HG03066 (cell line): ENCODE data around the gene MEI1.
"Not testable (repeated sequence)": the region's sequence is repeated elsewhere in the genome, so short reads cannot be mapped to it uniquely, and the experiment has no call there.

Source experiments
- ATAC-seq: cut with Tn5 transposase; IDR thresholded peaks from one replicate; pipeline ENCODE4 v1.9.1; 2021; ENCODE audit warnings: low read depth; ENCODE audit not compliant: unreplicated experiment

MEI1 gene, protein sequence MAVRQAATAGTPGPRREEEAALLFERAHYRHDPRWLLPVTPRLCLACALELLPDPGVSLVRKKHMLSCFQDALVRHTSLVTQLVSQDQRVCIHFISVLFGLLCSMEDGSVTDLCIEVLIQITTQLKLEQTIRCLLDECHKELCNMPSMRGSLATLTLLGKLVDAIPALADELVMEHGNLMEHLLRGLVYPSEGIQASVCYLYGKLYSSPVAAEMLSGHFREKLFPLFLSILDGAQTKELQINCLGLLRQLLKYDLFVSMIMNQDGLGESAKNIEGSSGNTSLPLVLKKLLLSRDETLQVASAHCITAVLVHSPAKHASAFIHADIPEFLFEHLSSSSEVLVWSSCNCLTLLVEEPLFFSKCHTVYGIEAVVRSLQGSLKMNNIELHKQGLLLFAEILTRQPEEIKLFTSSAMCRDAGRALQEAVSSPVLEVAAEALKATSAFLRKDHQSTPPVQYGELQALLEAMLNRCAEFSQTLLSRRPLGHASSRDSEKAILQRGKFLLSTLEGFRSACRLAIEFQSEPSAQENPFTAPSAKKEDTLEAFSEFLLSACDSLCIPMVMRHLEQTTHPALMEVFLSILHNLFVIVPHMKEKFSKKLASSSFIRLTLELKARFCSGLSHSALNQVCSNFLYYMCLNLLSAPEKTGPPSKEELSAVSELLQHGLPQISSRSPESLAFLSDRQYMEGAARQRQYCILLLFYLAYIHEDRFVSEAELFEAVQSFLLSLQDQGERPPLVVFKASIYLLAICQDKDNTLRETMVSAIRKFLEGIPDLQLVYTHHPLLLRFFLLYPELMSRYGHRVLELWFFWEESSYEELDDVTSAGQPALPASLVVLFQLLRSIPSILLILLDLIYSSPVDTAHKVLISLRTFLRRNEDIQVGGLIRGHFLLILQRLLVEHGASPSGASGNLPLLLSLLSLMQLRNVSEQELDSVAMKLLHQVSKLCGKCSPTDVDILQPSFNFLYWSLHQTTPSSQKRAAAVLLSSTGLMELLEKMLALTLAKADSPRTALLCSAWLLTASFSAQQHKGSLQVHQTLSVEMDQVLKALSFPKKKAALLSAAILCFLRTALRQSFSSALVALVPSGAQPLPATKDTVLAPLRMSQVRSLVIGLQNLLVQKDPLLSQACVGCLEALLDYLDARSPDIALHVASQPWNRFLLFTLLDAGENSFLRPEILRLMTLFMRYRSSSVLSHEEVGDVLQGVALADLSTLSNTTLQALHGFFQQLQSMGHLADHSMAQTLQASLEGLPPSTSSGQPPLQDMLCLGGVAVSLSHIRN

DNA sequence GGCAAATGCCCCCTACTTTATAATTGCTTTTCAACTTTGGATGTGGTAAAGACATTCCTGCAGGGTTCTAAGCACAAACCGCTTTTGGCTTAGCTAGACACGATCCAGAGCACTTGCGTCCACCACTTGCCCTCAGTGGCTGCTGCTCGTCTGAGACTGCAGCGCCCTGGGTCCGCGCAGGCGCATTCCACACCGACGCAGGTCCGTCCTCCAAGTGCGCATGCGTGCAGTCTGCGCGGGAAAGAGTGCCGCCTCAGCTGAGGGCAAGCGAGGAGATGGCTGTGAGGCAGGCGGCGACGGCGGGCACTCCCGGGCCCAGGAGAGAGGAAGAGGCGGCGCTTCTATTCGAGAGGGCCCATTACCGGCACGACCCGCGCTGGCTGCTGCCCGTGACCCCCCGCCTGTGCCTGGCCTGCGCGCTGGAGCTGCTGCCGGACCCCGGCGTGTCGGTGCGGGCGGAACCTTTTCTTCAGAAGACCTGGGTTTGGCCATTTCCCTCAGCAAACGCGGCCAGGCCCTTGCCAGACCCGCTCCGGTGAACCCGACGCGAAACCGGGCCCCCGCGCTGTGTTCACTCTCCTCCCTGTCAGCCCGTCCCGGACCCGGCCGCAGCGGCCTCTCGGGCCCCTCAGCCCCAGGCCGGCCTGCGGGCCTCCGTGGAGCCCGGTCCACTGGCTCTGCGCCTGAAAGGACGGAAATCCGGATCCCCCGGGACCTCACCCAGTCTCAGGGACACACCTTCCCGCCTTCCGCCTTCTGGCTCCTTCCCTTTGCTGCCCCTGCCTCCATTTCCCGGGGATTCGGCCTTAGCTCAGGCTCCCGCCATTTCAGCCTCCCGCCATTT is at the start of gene MEI1:
Gene MEI1, plus strand, starts transcription at position 240 of the 844 bp plus-strand sequence. Its CDS starts 36 bp downstream, at position 276.
- no peak for ATAC-seq

DNA sequence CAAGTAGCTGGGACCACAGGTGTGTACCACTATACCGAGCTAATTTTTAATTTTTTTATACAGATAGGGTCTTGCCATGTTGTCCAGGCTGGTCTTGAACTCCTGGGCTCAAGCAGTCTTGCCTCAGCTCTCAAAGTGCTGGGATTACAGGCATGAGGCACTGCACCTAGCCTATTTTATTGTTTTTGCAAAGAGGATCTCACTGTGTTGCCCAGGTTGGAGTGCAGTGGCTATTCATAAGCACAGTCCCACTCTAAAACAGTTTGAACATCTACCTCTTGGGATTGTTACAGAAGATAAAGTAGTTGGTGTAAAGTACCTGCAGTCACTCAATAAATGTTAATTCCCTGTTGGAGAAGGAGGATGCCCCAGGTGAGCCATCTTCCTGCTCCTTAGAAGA is 49.1 kb upstream of the MEI1 start:
- no peak for ATAC-seq

DNA sequence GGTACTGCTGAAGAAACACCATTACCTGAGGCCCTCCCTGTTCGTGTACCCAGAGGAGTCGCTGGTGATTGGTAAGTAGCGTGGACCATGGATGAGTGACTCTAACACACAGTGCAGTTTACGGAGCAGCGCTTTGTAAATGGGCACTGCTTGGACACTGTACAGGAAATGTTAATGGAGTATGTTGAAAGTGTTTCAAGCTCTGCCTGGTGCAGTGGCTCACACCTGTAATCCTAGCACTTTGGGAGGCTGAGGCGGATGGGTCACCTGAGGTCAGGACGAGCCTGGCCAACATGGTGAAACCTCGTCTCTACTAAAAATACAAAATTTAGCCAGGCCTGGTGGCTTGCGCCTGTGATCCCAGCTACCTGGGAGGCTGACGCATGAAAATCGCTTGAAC is 48.5 kb upstream of the MEI1 start:
- no peak for ATAC-seq

DNA sequence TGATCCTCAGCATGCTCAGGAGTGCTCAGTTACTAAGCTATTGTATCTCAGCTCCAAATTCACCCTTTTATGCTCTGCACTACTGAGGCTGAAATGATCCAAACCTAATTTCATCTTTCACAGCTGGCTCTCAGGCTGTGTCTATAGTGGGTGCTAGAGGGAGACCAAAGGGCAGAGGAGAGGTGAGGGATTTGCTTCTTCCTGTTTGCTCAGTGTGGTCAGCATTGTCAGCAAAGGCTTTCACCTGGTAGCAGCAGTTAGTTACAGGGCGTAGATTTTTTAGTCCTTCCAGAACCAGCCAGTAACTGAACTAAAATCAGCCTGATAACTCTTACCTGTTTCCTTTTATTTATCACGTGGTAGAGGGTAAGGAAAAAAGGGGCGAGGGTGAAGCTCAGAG is 45.0 kb upstream of the MEI1 start:
- no peak for ATAC-seq

DNA sequence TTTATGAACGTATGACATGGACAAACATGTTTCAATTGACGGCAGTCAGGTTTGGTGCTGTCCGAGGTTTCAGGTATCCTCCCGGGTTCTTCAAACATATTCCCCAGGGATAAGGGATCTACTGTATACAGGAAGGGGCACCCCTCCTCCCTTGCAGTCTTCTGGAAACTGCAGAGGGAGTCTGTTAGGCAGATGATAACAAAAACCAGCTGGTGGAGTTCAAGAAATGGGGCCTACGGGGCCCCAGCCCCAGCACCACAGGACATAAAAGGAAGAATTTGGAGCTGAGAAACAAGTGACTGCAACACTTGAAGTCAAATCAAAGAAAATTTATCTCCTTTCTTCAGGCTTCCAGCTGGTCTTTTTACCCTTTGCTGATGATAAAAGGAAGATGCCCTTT is 42.7 kb upstream of the MEI1 start:
- no peak for ATAC-seq

DNA sequence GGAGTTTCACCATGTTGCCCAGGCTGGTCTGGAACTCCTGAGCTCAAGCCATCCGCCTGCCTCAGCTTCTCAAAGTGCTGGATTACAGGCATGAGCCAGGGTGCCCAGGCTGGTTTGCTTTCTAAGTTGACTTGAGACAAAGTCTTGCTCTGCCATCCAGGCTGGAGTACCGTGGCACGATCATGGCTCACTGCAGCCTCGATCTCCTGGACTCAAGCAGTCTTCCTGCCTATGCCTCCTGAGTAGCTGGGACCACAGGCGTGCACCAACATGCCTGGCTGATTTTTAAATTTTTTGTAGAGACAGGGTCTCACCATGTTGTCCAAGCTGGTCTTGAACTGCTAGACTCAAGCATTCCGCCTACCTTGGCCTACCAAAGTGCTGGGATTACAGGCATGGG is 41.6 kb upstream of the MEI1 start:
- no peak for ATAC-seq

DNA sequence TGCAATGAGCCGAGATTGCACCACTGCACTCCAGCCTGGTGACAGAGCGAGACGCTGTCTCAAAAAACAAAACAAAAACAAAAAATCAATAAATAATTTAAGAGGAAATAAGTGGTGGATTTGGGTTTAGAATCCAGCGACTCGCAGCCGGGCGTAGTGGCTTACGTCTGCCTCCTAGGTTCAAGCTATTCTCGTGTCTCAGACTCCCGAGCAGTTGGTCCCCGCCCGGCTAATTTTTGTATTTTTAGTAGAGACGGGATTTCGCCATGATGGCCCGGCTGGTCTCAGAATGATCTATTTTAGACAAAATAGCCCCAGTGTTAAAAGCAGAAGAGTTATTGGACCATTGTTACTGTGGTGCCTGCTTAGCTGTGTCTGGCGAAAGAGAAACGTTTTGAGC is 40.4 kb upstream of the MEI1 start:
- no peak for ATAC-seq

DNA sequence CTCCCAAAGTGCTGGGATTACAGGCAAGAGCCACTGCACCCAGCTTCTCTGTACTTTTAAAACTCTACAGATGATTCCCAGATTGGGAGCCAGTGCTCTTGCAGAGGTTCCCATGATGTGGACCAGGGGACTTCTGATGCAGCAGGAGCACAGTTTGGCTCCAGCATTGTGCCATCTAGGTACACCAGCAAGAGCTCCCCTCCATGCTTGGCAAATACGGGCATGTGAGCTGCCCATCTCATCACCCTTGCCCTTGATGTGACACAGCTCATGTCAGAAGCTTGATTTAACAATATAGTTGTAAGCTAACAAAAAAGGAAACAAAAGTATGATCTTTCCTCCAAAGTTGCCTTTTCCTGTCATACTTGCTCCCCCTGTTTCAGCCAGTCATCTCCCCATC is 39.4 kb upstream of the MEI1 start:
- ATAC-seq: no peak

DNA sequence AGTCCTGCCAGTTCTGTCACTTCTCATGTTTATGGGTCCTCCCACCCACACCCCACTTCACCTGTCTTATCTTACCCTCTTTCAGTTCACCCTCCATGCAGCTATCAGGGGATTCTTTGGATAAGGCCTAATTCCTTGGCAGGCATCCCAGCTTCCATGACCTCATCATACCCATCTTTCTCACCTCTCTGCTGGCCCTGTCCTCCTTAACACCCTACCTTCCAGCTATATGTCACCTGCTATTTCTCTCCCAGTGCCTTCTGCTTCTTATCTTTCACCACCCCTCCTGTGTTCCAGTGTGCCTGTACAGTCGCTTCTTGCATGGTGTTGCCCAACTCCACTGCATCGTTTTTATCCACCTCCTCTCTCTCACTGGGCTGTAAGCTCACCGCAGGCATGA is 38.9 kb upstream of the MEI1 start:
- no peak for ATAC-seq

DNA sequence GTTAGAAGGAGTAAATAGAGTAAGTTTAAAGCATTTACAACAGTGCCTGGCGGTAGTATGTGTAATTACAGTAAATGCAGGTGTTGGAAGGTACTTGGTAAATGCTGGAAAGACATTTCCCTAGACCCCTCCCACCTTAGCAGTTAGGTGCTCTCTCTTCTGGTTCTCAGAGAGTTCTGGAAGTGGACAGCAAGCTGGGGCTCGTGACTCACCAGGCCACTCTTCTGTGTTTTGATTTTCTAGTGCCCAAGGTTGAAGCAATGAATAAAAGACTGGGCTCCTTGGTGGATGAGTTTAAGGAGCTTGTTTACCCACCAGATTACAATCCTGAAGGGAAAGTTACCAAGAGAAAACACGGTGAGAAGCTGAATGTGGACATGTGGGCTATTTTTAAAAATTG is 38.2 kb upstream of the MEI1 start:
- ATAC-seq: no peak

DNA sequence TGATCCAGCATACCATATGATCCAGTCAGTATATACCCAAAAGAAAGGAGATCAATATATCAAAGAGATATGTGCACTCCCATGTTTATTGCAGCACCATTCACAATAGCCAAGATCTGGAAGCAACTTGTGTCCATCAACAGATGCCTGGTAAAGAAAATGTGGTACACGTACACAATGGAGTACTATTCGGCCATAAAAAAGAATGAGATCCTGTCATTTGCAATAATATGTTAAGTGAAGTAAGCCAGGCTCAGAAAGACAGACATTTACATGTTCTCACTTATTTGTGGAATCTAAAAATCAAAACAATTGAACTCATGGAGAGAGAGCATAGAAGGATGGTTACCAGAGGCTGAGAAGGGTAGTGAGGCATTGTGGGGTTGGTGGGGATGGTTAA is 37.6 kb upstream of the MEI1 start:
- ATAC-seq: no peak

DNA sequence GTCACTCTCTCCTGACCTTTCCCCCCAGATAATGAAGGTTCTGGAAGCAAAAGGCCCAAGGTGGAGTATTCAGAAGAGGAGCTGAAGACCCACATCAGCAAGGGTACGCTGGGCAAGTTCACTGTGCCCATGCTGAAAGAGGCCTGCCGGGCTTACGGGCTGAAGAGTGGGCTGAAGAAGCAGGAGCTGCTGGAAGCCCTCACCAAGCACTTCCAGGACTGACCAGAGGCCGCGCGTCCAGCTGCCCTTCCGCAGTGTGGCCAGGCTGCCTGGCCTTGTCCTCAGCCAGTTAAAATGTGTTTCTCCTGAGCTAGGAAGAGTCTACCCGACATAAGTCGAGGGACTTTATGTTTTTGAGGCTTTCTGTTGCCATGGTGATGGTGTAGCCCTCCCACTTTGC is 35.7 kb upstream of the MEI1 start:
- ATAC-seq: not testable (repeated sequence)

DNA sequence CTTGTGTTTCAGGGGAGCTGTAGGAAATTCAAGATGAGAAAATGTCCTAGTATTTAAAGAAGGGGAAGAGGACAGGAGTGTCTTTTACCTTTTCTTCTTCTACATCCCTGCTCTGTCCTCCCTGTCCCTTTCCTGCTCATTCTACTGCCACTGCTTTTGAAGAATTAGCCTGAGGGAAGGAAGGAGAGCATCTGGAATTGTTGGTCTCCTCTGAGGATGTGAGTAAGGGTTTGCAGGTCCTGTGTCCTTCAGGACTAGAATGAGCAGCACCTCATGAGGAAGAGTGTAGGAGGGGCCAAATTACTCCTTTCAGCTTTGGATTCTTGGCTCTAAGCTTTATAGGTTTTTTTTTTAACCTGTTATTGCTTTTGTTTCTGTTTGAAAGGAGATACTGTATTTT is 34.8 kb upstream of the MEI1 start:
- no peak for ATAC-seq

DNA sequence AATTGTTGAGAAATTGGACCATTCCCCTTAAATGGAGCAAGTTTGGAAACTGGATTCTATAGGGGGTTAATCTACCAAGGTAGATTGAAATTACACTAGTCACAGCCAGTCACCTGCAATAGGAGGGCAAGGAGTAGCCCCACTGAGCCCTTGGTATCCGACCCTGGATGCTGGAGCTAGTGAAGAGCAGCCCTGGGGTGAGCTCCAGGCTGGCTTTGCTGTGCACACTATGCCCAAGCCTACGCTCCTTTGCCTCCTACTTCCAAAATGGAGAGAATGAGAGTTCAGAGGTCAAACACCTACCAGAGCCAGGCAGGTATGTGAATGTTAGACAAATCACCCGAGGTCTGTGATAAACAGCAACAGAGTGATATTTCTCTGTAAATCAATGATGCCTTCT is 34.4 kb upstream of the MEI1 start:
- ATAC-seq: no peak

DNA sequence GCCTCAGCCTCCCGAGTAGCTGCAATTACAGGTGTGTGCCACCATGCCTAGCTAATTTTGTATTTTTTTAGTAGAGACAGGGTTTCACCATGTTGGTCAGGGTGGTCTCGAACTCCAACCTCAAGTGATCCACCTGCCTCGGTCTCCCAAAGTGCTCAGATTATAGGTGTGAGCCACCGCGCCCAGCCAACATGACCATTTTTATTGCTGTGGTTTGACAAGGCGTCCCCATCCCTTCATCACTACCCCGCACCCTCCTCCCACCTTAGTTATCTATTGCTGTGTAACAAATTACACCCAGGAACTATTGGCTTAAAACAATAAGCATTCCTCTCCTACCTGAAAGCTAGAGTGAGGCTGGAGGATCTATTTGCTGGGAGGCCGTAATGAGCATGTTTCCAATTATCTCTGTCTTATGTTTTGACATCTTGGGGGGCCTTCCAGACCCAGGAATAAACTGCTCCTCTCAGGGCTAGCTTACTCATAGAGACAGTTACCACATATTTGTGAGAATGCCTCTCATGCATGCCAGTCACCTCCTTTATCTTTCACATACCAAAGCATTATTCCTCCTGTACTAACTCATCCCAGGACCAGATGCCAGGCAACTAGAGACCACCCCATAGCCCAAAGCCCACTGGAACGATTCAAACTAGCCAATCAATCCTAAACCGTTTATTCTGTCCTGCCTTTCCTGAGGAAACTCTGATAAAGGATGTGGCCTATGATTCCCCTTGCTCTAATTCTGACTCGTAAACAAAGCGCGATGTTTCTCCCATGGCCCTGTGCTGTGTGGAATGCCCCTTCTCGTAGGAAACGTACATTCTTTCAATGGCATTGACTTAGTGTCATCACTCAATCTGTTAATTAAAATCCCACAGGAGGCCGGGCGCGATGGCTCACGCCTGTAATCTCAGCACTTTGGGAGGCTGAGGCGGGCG is 30.1 kb upstream of the MEI1 start:
- ATAC-seq: no peak

DNA sequence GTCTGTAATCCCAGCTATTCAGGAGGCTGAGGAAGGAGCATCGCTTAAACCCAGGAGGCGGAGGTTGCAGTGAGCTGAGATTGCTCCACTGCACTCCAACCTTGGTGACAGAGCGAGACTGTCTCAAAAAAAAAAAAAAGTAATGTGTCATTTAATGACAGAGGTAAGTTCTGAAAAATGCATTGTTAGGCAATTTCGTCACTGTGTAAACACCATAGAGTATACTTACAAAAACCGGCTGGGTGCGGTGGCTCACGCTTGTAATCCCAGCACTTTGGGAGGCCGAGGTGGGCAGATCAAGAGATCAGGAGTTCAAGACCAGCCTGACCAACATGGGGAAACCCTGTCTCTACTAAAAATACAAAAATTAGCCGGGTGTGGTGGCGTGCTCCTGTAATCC is 27.2 kb upstream of the MEI1 start:
- ATAC-seq: not testable (repeated sequence)

DNA sequence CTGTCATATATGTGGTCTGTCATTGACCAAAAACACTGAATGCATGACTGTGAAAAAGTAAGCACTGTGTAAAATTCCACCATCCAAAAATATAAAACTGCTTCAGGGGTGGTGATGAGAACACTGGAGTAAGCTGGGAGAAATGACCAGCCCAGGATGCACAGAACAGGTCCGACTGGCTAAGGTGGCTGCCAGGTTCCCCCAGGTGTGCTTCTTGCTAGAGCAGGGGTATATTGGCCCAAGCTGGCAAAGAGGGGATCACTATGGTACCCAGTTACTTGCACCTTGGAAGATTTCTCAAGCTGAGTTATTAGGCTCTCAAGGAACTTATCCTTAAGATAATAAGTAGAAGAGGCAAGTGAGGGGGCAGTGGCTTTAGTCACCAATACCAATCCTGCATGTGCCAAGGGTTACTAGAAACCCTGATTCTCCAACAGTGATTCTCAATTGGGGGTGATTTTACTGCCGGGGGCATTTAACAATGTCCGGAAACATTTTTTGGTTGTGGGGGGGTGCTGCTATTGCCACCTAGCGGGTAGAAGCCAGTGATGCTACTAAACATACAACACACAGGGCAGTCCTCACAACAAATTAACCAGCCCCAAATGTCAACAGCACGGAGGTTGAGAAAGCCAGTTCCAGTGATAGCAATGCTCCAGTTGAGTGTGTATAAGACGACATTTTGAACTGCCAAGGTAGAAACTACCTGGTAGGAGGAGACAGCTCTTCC is 26.4 kb upstream of the MEI1 start:
- ATAC-seq: no peak

DNA sequence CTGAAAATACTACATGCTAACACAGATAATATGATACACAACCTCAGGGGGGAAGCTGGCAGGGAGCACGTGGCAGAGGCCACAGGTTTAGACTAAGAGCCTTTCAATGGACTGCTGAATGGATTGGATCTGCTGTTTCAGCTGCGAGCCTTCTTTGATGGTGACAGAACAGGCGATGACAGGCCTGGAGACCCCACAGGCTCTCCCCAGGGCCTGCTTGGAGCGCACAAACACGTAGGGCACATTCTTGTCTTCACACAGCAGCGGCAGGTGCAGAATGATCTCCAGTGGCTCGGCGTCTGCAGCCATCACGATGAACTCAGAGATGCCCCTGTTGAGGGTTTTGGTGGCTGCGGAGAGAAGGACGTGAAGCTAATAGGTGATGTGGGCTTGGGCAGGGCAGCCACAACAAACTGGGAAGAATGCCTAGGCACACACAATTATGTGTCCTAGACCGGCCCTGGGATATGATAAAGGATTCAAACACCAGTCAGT is 24.4 kb upstream of the MEI1 start:
- ATAC-seq: no peak
